Peyer's patch (tissue), 4 donors: ENCODE data around the gene GDI2. TPM values are rescaled to one million over a fixed set of nuclear protein-coding genes. Genes with fewer than 3 reads are reported as not detected.

Experiments used
- DNase-seq, 3 donors: peaks; one replicate each; pipeline ENCODE4 v3.0.0-alpha.2; 2017 to 2019
- H3K27ac ChIP-seq, 4 donors: fragments of 200-600 bp; sonication (generic); one replicate each; pipeline ENCODE4 v1.5.1; 2016 to 2019
- H3K27me3 ChIP-seq, 2 donors: fragments of 200-600 bp; sonication (generic); one replicate each; pipeline ENCODE4 v1.5.1; 2019
- H3K36me3 ChIP-seq, 3 donors: fragments of 200-600 bp; sonication (generic); one replicate each; pipeline ENCODE4 v1.5.1; 2016 to 2019
- H3K4me1 ChIP-seq, 4 donors: fragments of 200-600 bp; sonication (generic); one replicate each; pipeline ENCODE4 v1.5.1; 2016 to 2019
- H3K4me3 ChIP-seq, 4 donors: fragments of 200-600 bp; sonication (generic); 1 replicate in 3 of 4; 2 replicates in 1 of 4; pipeline ENCODE4 v1.5.1; 2016 to 2019; ENCODE audit warnings: mild to moderate bottlenecking in 1 of 4
- H3K9me3 ChIP-seq, 4 donors: fragments of 200-600 bp; sonication (generic); one replicate each; pipeline ENCODE4 v1.5.1; 2016 to 2019; ENCODE audit warnings: mild to moderate bottlenecking in 1 of 4
- CTCF ChIP-seq, 6 experiments: fragments of 450-650 bp in 4 of 6; fragments of 200-600 bp in 2 of 6; sonication (generic) in 1 of 6; IDR thresholded peaks; one replicate each; pipeline ENCODE4 v1.5.1; 2017 to 2019; ENCODE audit warnings: antibody characterized with exemption in 6 of 6, mild to moderate bottlenecking in 3 of 6, moderate library complexity in 1 of 6
- POLR2A ChIP-seq, 2 donors: fragments of 450-650 bp; IDR thresholded peaks; one replicate each; pipeline ENCODE4 v1.5.1; 2017; ENCODE audit warnings: antibody characterized with exemption in 2 of 2, mild to moderate bottlenecking in 2 of 2, moderate library complexity in 2 of 2
- total RNA-seq, 4 donors: library from RNA; depleted of rRNA; stranded (reverse); fragments of >200 nt; gene quantifications; one replicate each; pipeline ENCODE4 v1.1.0, GENCODE V29; 2016

GDI2 gene
- 100 to 1,000 TPM; 182 to 326 (median 260) TPM for total RNA-seq

- TF ChIP-seq POLR2A (IDR thresholded peaks at IDR 0.05) (peak; percentile 94 to 95), CTCF (IDR thresholded peaks at IDR 0.05) (peak in 1 of 6 experiments; percentile 23)
Measured at GRCh38 chr10:5813341-5814109, at the start of gene GDI2. GDI2 (minus strand) TSS chr10:5813434; CDS start chr10:5813258, 176 bp downstream.

GRCh38 chr10:5862360-5862961 is 49.2 kb upstream of the GDI2 start:
- DNase-seq: peak in 2 of 3 donors; percentile 52 to 66
- Histone ChIP-seq H3K9me3 (no peaks in the 10 kb centered on the region), H3K4me1 (no peaks in the 10 kb centered on the region), H3K36me3 (no peaks in the 10 kb centered on the region), H3K4me3 (no peak overlapping the region), H3K27ac (peak overlapping the region in 2 of 4 donors; percentile 54 to 62), H3K27me3 (no peaks in the 10 kb centered on the region)
- TF ChIP-seq POLR2A (IDR thresholded peaks at IDR 0.05) (no peak), CTCF (IDR thresholded peaks at IDR 0.05) (no peak)

More at GRCh38 chr10:5813341-5814109, at the start of gene GDI2:
- H3K27ac ChIP-seq: peak within 1 kb of the TSS; percentile 97 to 99 (median 98)
- peaks cover 0 to 43% (median 19%) of the 10 kb centered on the region in 4 donors for H3K4me1 ChIP-seq
- no peaks in the 10 kb centered on the region for H3K9me3 ChIP-seq
- H3K4me3 ChIP-seq: peak within 1 kb of the TSS; percentile 79 to 96 (median 88)
- no peaks in the 10 kb centered on the region for H3K36me3 ChIP-seq
- H3K27me3 ChIP-seq: no peaks in the 10 kb centered on the region
- peak; percentile 93 to 99 (median 98) for DNase-seq

GRCh38 chr10:5860066-5860465 is 46.8 kb upstream of the GDI2 start:
- Histone ChIP-seq H3K36me3 (no peaks in the 10 kb centered on the region), H3K27me3 (no peaks in the 10 kb centered on the region), H3K27ac (no peak overlapping the region), H3K4me1 (no peaks in the 10 kb centered on the region), H3K9me3 (no peaks in the 10 kb centered on the region), H3K4me3 (no peak overlapping the region)
- DNase-seq: no peak
- TF ChIP-seq POLR2A (IDR thresholded peaks at IDR 0.05): no peak

GRCh38 chr10:5858811-5859210 is 45.6 kb upstream of the GDI2 start:
- Histone ChIP-seq H3K36me3 (no peaks in the 10 kb centered on the region), H3K27me3 (no peaks in the 10 kb centered on the region), H3K27ac (no peak overlapping the region), H3K9me3 (no peaks in the 10 kb centered on the region), H3K4me1 (no peaks in the 10 kb centered on the region), H3K4me3 (no peak overlapping the region)
- DNase-seq: no peak
- no peak for TF ChIP-seq POLR2A (IDR thresholded peaks at IDR 0.05)
- TF ChIP-seq CTCF (IDR thresholded peaks at IDR 0.05): no peak

- no peak for TF ChIP-seq POLR2A (IDR thresholded peaks at IDR 0.05)
- TF ChIP-seq CTCF (IDR thresholded peaks at IDR 0.05): no peak
- H3K4me1 ChIP-seq: no peaks in the 10 kb centered on the region
- no peaks in the 10 kb centered on the region for H3K9me3 ChIP-seq
- DNase-seq: no peak
- H3K4me3 ChIP-seq: no peak overlapping the region
- H3K27me3 ChIP-seq: no peaks in the 10 kb centered on the region
- H3K27ac ChIP-seq: no peak overlapping the region
- H3K36me3 ChIP-seq: no peaks in the 10 kb centered on the region
Measured at GRCh38 chr10:5856701-5857004, 43.4 kb upstream of the GDI2 start.

- Histone ChIP-seq H3K9me3 (no peaks in the 10 kb centered on the region), H3K27ac (no peak overlapping the region), H3K36me3 (no peaks in the 10 kb centered on the region), H3K4me3 (no peak overlapping the region), H3K27me3 (no peaks in the 10 kb centered on the region), H3K4me1 (no peaks in the 10 kb centered on the region)
- TF ChIP-seq CTCF (IDR thresholded peaks at IDR 0.05): no peak
- no peak for DNase-seq
Measured at GRCh38 chr10:5855979-5856700, 42.9 kb upstream of the GDI2 start.
